Lower lobe of right lung (tissue), 2 donors: ENCODE data around the gene ANKMY1. TPM values are rescaled to one million over a fixed set of nuclear protein-coding genes. Genes with fewer than 3 reads are reported as not detected.
A peak's percentile ranks its signal among the peaks of the same experiment; 100 is the strongest.

Source experiments
- ATAC-seq, 2 donors: fragments of 200-7000 bp; cut with Tn5 transposase; one replicate each; pipeline ENCODE4 v1.9.1; 2020 to 2022; ENCODE audit warnings: mild to moderate bottlenecking in 2 of 2, moderate library complexity in 2 of 2
- DNase-seq: peaks from one replicate; pipeline ENCODE4 v3.0.0-alpha.2; 2020
- H3K27ac ChIP-seq: fragments of 200-600 bp; one replicate; pipeline ENCODE4 v1.8.0; 2022
- H3K27me3 ChIP-seq: fragments of 200-600 bp; one replicate; pipeline ENCODE4 v1.8.0; 2022; ENCODE audit warnings: low read depth
- H3K36me3 ChIP-seq: fragments of 200-600 bp; one replicate; pipeline ENCODE4 v1.8.0; 2022; ENCODE audit warnings: mild to moderate bottlenecking
- H3K4me1 ChIP-seq: fragments of 200-600 bp; one replicate; pipeline ENCODE4 v1.8.0; 2022
- H3K4me3 ChIP-seq: fragments of 200-600 bp; one replicate; pipeline ENCODE4 v1.8.0; 2022; ENCODE audit warnings: mild to moderate bottlenecking
- H3K9me3 ChIP-seq: fragments of 200-600 bp; one replicate; pipeline ENCODE4 v1.8.0; 2022
- CTCF ChIP-seq: fragments of 200-600 bp; IDR thresholded peaks from one replicate; pipeline ENCODE4 v1.8.0; 2022; ENCODE audit warnings: antibody characterized with exemption, mild to moderate bottlenecking
- intact Hi-C: fragments of 100-400 bp; cut with DNase I; formaldehyde crosslinking; loops from one replicate; pipeline ENCODE4 v1.11.0; 2022
- total RNA-seq: library from RNA; stranded (reverse); fragmentation: NEBNext Ultra II Directional; extraction: Animal tissue kit (Norgen Biotek cat#: 25700); gene quantifications from one replicate; pipeline ENCODE4 v1.2.1, GENCODE V29; 2021
- donor health status: DM: no; HTN: yes; CAD: no; lungs with severe emphysema.

Gene ANKMY1
- total RNA-seq, 1 donor from 2014 or later = 29.3 TPM

GRCh38 chr2:240560084-240560479 is 2.3 kb upstream of the ANKMY1 start, which contains the start of gene DUSP28:
DUSP28 (plus strand) TSS chr2:240560357; CDS start chr2:240560685, 328 bp downstream.
- Histone ChIP-seq H3K36me3 (peaks cover 9% of the 10 kb centered on the region), H3K9me3 (no peaks in the 10 kb centered on the region), H3K4me3 (peak within 1 kb of the TSS; percentile 93), H3K27ac (peak within 1 kb of the TSS; percentile 100), H3K27me3 (no peaks in the 10 kb centered on the region), H3K4me1 (peaks cover 72% of the 10 kb centered on the region)
- ATAC-seq (peak; percentile 90 to 92), DNase-seq (peak; percentile 97)
- intact Hi-C loops = no loop called here
- no peak for TF ChIP-seq CTCF

GRCh38 chr2:240559286-240559685 is 1.5 kb upstream of the ANKMY1 start:
- H3K27ac ChIP-seq = peak overlapping the region; percentile 100
- intact Hi-C loops = no loop called here

GRCh38 chr2:240558236-240558761 is 511 bp upstream of the ANKMY1 start:
- no peaks in the 10 kb centered on the region for H3K9me3 ChIP-seq
- peaks cover 15% of the 10 kb centered on the region for H3K36me3 ChIP-seq
- peak overlapping the region; percentile 52 for H3K4me3 ChIP-seq
- H3K27ac ChIP-seq = no peak overlapping the region
- H3K4me1 ChIP-seq = peaks cover 54% of the 10 kb centered on the region
- no peak for DNase-seq
- no peak for TF ChIP-seq CTCF
- intact Hi-C loops = no loop called here
- H3K27me3 ChIP-seq = no peaks in the 10 kb centered on the region
- no peak for ATAC-seq

More at GRCh38 chr2:240559286-240559685, 1.5 kb upstream of the ANKMY1 start:
- H3K36me3 ChIP-seq = peaks cover 9% of the 10 kb centered on the region
- ATAC-seq = no peak
- H3K4me1 ChIP-seq = peaks cover 64% of the 10 kb centered on the region
- no peaks in the 10 kb centered on the region for H3K27me3 ChIP-seq
- H3K4me3 ChIP-seq = peak overlapping the region; percentile 93
- no peaks in the 10 kb centered on the region for H3K9me3 ChIP-seq
- no peak for DNase-seq
- TF ChIP-seq CTCF = no peak

- H3K4me3 ChIP-seq = peak overlapping the region; percentile 52
- H3K27ac ChIP-seq = no peak overlapping the region
- intact Hi-C loops = no loop called here
- TF ChIP-seq CTCF = no peak
- ATAC-seq (no peak), DNase-seq (peak; percentile 48)
- H3K4me1 ChIP-seq = peaks cover 45% of the 10 kb centered on the region
- H3K27me3 ChIP-seq = no peaks in the 10 kb centered on the region
- no peaks in the 10 kb centered on the region for H3K9me3 ChIP-seq
- H3K36me3 ChIP-seq = peaks cover 17% of the 10 kb centered on the region
These were observed 562 bp downstream of the ANKMY1 start for GRCh38 chr2:240557101-240557751.

- peak; percentile 63 for DNase-seq
- intact Hi-C loops = no loop called here
These were observed 1.2 kb downstream of the ANKMY1 start for GRCh38 chr2:240556553-240557100.

More at GRCh38 chr2:240556553-240557100, 1.2 kb downstream of the ANKMY1 start:
- Histone ChIP-seq H3K9me3 (no peaks in the 10 kb centered on the region), H3K27ac (no peak overlapping the region), H3K4me3 (no peak overlapping the region), H3K4me1 (peaks cover 39% of the 10 kb centered on the region), H3K27me3 (no peaks in the 10 kb centered on the region), H3K36me3 (peaks cover 20% of the 10 kb centered on the region)
- TF ChIP-seq CTCF = peak; percentile 39
- no peak for ATAC-seq
